HG02840 (cell line): ENCODE measurements around the gene LRRC75A.
"Not testable (repeated sequence)": the region's sequence is repeated elsewhere in the genome, so short reads cannot be mapped to it uniquely, and the experiment has no call there.

ENCODE experiments used
- ATAC-seq: cut with Tn5 transposase; IDR thresholded peaks from one replicate; pipeline ENCODE4 v1.9.1; 2021; ENCODE audit warnings: mild to moderate bottlenecking, moderate library complexity, moderate number of reproducible peaks; ENCODE audit not compliant: unreplicated experiment, low FRiP score

LRRC75A gene

GRCh38 chr17:16455997-16456741, 35.8 kb downstream of the LRRC75A start:
- no peak for ATAC-seq

GRCh38 chr17:16453493-16453851, 38.5 kb downstream of the LRRC75A start:
- ATAC-seq, result no peak

GRCh38 chr17:16452268-16452667, 39.7 kb downstream of the LRRC75A start:
- ATAC-seq, result not testable (repeated sequence)

GRCh38 chr17:16450028-16450427, 42.0 kb downstream of the LRRC75A start:
- no peak for ATAC-seq

- ATAC-seq, result no peak
Observed at GRCh38 chr17:16449121-16449570, 42.8 kb downstream of the LRRC75A start.

- ATAC-seq, result no peak
Observed at GRCh38 chr17:16448490-16448889, 43.5 kb downstream of the LRRC75A start.

GRCh38 chr17:16447676-16448075, 44.3 kb downstream of the LRRC75A start:
- ATAC-seq, result no peak

- ATAC-seq, result no peak
Observed at GRCh38 chr17:16446338-16446983, 45.5 kb downstream of the LRRC75A start.

GRCh38 chr17:16444258-16444886, 47.6 kb downstream of the LRRC75A start:
- ATAC-seq, result no peak

- no peak for ATAC-seq
Observed at GRCh38 chr17:16443511-16444257, 48.3 kb downstream of the LRRC75A start.

GRCh38 chr17:16442594-16443510, 49.1 kb downstream of the LRRC75A start:
- no peak for ATAC-seq

- ATAC-seq, result no peak
Observed at GRCh38 chr17:16442141-16442540, 49.9 kb downstream of the LRRC75A start.

GRCh38 chr17:16440901-16441629, 50.9 kb downstream of the LRRC75A start:
- ATAC-seq, result no peak

- not testable (repeated sequence) for ATAC-seq
Observed at GRCh38 chr17:16440354-16440753, 51.6 kb downstream of the LRRC75A start.

- ATAC-seq, result no peak
Observed at GRCh38 chr17:16439811-16440351, 52.1 kb downstream of the LRRC75A start.

- ATAC-seq, result no peak
Observed at GRCh38 chr17:16439303-16439791, 52.6 kb downstream of the LRRC75A start.

- peak; percentile 81 for ATAC-seq
Observed at GRCh38 chr17:16438557-16439302, 53.3 kb downstream of the LRRC75A start.

GRCh38 chr17:16438173-16438556, 53.8 kb downstream of the LRRC75A start:
- ATAC-seq, result no peak
